ENCODE data around the gene RAI1. TPM values are rescaled to one million over a fixed set of nuclear protein-coding genes. Genes with fewer than 3 reads are reported as not detected.
A peak's percentile ranks its signal among the peaks of the same experiment; 100 is the strongest.

Gene RAI1
- total RNA-seq, 1 donor from 2014 or later = 31.2 TPM

- H3K27me3 Mint-ChIP-seq = no peaks in the 10 kb centered on the region
- TF ChIP-seq CTCF (IDR thresholded peaks at IDR 0.05) = no peak
- no peak overlapping the region for H3K27ac Mint-ChIP-seq
- ChIA-PET CTCF (no interaction called here), POLR2A (interaction anchor here (0.6 to 1.0 kb wide), 2 partner anchors 18 to 21 kb away, joined by 6 read pairs; no protein-coding TSS in a partner anchor)
- ATAC-seq (ENCODE audit: low read depth) (peak; percentile 25), DNase-seq (no peak)
- H3K36me3 Mint-ChIP-seq (ENCODE audit: low read depth) = peaks cover 50% of the 10 kb centered on the region
- H3K4me1 Mint-ChIP-seq = peaks cover 26% of the 10 kb centered on the region
- H3K9me3 Mint-ChIP-seq = no peaks in the 10 kb centered on the region
- no peak overlapping the region for H3K4me3 Mint-ChIP-seq
- intact Hi-C loops (cut with micrococcal nuclease) = no loop called here
Measured at GRCh38 chr17:17818088-17818526, 136.8 kb downstream of the RAI1 start.

DNA sequence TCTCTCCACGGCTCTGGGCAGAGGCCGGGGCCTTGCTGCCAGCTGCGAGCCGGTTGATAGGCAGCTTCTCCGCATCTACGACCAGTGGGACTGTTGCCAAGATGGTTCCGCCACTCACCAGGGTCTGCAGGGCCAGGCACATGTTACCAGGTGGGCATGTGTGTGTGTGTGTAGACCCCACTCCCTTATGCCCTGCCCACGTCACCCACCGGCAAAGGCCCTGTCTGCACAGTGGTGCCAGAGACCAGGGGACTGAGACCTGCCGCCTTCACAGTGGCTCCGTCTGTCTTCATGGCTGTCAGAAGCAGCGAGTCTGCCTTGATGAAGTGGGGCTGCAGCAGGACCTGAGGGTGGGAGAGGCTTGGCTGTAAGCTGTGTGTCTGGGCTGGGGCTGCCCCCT, 137.9 kb downstream of the RAI1 start:
- Mint-ChIP-seq H3K9me3 (no peaks in the 10 kb centered on the region), H3K4me1 (peaks cover 33% of the 10 kb centered on the region), H3K27me3 (no peaks in the 10 kb centered on the region), H3K4me3 (peak overlapping the region; percentile 24), H3K27ac (no peak overlapping the region), H3K36me3 (ENCODE audit: low read depth) (peaks cover 48% of the 10 kb centered on the region)
- POLR2A ChIA-PET = interaction anchor here (0.6 to 1.7 kb wide), 3 partner anchors 17 to 143 kb away, joined by 3 to 10 read pairs (median 3); partner anchors contain the start of gene SREBF1
- TF ChIP-seq CTCF (IDR thresholded peaks at IDR 0.05) = no peak
- ATAC-seq (ENCODE audit: low read depth) (no peak), DNase-seq (no peak)
- intact Hi-C loops (cut with micrococcal nuclease) = loop anchor here (1.0 kb wide), 1 partner anchor 15 kb away; no protein-coding TSS in a partner anchor
- CTCF ChIA-PET = no interaction called here

- no peak overlapping the region for H3K27ac Mint-ChIP-seq
- TF ChIP-seq CTCF (IDR thresholded peaks at IDR 0.05) = no peak
- H3K27me3 Mint-ChIP-seq = no peaks in the 10 kb centered on the region
- ATAC-seq (ENCODE audit: low read depth) (peak; percentile 69), DNase-seq (peak; percentile 68)
- peaks cover 38% of the 10 kb centered on the region for H3K4me1 Mint-ChIP-seq
- peak overlapping the region; percentile 24 for H3K4me3 Mint-ChIP-seq
- H3K9me3 Mint-ChIP-seq = no peaks in the 10 kb centered on the region
- H3K36me3 Mint-ChIP-seq (ENCODE audit: low read depth) = peaks cover 44% of the 10 kb centered on the region
- intact Hi-C loops (cut with micrococcal nuclease) = loop anchor here (1.0 kb wide), 1 partner anchor 15 kb away; no protein-coding TSS in a partner anchor
- CTCF ChIA-PET = interaction anchor here (2.3 kb wide), 1 partner anchor 8 kb away, joined by 6 read pairs; no protein-coding TSS in a partner anchor
- POLR2A ChIA-PET = interaction anchor here (0.6 to 2.0 kb wide), 5 partner anchors 15 to 143 kb away, joined by 3 to 10 read pairs (median 5); partner anchors contain the start of gene SREBF1
Measured at GRCh38 chr17:17819561-17819995, 138.3 kb downstream of the RAI1 start.

GRCh38 chr17:17820046-17820445, 138.8 kb downstream of the RAI1 start:
- Mint-ChIP-seq H3K36me3 (ENCODE audit: low read depth) (peaks cover 39% of the 10 kb centered on the region), H3K4me3 (no peak overlapping the region), H3K4me1 (peaks cover 43% of the 10 kb centered on the region), H3K9me3 (no peaks in the 10 kb centered on the region), H3K27me3 (no peaks in the 10 kb centered on the region), H3K27ac (no peak overlapping the region)
- intact Hi-C loops (cut with micrococcal nuclease) = loop anchor here (5.0 to 10.0 kb wide), 3 partner anchors 152 to 965 kb away; partner anchors contain the start of genes DRC3, MPRIP, TOM1L2 and TVP23B
- ATAC-seq (ENCODE audit: low read depth) (no peak), DNase-seq (no peak)
- ChIA-PET CTCF (interaction anchor here (0.6 to 2.3 kb wide), 2 partner anchors 8 to 139 kb away, joined by 3 to 6 read pairs; no protein-coding TSS in a partner anchor), POLR2A (interaction anchor here (1.0 to 2.0 kb wide), 4 partner anchors 14 to 137 kb away, joined by 4 to 10 read pairs (median 6); partner anchors contain the start of gene SREBF1)
- no peak for TF ChIP-seq CTCF (IDR thresholded peaks at IDR 0.05)

DNA sequence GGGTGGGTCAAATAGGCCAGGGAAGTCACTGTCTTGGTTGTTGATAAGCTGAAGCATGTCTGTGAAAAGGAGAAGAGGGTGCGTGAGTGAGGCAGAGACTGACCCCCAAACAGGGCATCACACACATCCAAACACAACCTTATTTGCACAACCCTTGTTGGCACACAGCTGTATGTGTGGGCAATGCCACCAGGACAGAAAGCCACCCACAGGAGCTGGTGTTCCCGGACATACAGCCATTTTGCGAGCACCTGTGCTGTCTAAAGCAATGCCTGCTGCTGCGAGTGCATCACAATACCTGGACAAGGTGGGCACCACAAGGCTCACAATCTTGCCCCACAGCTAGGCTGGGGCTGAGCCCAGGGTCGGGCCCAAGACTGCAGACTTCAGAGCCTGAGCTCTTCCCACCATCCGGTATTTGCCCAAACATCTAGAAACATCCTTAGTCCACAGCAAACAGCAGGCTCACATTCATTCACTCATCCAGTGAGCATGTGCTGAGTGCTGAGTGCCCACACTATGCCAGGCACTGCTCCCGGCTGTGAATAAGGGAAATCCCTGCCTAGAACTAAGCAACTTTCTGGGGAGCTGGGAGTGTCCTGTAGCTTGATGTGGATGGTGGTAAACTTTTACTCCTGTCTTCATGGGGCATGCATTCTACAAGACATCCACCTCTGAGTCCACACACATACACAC, 139.4 kb downstream of the RAI1 start:
- Mint-ChIP-seq H3K4me1 (peaks cover 44% of the 10 kb centered on the region), H3K27me3 (no peaks in the 10 kb centered on the region), H3K27ac (no peak overlapping the region), H3K36me3 (ENCODE audit: low read depth) (peaks cover 36% of the 10 kb centered on the region), H3K4me3 (no peak overlapping the region), H3K9me3 (no peaks in the 10 kb centered on the region)
- DNase-seq (no peak), ATAC-seq (ENCODE audit: low read depth) (no peak)
- CTCF ChIA-PET = interaction anchor here (0.6 to 2.3 kb wide), 3 partner anchors 9 to 138 kb away, joined by 3 to 6 read pairs (median 3); no protein-coding TSS in a partner anchor
- intact Hi-C loops (cut with micrococcal nuclease) = loop anchor here (5.0 to 10.0 kb wide), 3 partner anchors 152 to 964 kb away; partner anchors contain the start of genes DRC3, MPRIP, TOM1L2 and TVP23B
- no peak for TF ChIP-seq CTCF (IDR thresholded peaks at IDR 0.05)
- POLR2A ChIA-PET = interaction anchor here (1.0 to 2.0 kb wide), 4 partner anchors 13 to 138 kb away, joined by 4 to 10 read pairs (median 6); partner anchors contain the start of gene SREBF1
